GF-D8 (cell line): ENCODE data around the gene ATP1A1.

Experiments used
- DNase-seq: peaks from one replicate; lab custom pipeline; 2025; lab: John Stamatoyannopoulos, UW

ATP1A1 gene

DNA sequence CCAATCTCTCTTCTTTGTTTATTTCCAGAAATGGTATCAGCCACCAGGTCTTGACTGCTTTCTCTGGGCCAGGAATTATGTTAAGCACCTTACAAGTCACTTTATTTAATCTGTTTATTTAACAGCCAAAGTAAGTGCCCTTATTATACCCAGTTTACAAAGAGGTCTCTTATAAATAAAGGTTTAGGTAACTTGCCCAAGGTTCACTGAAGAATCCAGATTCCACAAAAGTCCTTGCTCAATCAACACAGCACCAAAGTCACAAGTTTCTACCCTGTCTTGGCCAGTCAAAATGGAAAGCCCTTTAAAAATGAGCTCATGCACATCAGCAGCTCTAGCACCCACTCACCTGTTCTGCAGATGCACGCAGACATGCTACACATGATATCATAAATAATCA is 28.0 kb upstream of the ATP1A1 start:
- no peak for DNase-seq

GRCh38 chr1:116345843-116346242 is 27.2 kb upstream of the ATP1A1 start:
- no peak for DNase-seq

DNA sequence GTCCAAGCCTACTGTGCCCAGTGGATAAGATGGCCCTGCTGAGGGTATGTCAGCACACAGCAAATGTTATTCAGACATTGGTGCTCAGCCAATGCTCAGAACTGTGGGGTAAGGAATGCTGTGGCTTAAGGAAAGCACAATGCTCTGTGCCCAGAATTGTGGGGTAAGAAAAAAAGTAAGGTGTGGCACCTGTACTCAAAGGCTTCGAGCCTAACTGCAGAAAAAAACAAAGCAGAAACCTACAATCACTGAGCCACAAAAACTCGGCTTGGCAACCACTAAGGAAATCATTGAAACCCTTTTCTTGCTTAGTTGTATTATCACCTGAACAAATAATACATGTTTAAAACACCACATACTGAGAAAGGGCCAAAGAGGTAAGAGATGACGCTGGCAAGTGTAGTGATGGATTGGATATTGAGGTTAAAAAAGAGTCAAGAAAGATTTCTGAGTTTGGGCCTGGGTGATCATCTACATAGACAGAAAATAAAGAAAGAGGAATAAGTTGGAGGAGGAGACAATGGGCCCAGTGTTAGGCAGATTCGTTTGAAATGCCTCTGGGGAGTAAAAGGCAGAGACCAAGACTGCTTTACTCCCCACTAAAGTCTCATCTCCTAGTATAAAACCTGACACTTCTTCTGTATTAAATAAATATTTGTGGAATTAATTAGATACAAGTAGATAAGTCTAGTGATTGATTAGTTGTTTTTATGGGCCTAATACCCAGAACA is 25.9 kb upstream of the ATP1A1 start:
- DNase-seq, result no peak

DNA sequence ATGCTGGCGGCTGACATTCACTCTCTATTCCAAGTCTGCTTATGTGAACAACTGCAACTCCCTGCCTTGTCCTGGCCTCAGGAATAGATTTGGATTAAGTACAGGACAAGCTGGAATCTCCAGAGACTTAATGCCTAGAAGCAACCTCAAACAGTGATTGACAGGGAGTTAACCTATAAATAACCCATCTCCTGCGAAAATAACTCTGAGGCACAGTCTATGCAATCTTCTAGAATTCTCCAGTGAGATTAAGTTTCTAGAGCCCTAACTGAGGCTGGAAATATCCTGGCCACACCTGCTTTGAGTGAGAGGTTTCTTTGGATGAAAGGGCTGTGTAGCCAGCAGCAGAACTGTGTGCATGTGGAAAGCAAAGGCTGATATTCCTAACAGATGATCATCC is 25.3 kb upstream of the ATP1A1 start:
- DNase-seq, result no peak

DNA sequence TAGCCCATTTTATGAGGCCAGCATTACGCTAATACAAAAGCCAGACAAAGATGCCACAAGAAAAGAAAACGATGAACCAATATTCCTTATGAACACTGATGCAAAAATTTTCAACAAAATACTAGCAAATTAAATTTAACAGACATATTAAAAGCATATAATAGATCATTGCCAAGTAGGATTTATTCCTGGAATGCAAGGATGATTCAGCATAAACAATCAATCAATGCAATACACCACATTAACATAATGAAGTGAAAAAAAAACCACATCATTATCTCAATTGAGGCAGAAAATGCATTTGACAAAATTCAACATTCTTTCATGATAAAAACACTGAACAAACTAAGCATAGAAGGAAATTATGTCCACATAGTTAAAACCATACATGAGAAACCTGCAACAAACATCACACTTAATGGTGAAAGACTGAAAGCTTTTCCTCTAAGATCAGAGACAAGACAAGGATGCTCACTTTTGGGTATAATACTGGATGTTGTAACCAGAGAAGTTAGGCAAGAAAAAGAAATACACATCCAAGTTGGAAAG is 22.9 kb upstream of the ATP1A1 start:
- no peak for DNase-seq

- no peak for DNase-seq
Observed at GRCh38 chr1:116351914-116352313, 21.1 kb upstream of the ATP1A1 start.

DNA sequence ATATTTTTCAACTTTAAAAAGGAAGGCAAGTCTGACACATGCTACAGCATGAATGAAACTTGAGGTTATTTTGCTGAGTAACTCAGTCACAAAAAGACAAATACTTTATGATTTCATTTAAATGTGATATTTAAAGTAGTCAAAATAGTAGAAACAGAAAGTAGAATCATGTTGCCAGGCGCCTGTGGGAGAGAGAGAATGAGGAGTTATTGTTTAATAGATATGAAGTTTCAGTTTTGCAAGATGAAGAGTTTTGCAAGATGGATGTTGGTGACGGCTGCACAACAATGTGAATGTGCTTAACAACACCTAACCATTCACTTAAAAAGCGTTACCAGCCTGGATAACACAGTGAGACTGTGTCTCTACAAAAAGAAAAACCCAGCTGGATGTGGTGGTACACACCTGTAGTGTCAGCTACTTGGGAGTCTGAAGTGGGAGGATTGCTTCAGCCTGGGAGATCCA is 20.7 kb upstream of the ATP1A1 start:
- no peak for DNase-seq

DNA sequence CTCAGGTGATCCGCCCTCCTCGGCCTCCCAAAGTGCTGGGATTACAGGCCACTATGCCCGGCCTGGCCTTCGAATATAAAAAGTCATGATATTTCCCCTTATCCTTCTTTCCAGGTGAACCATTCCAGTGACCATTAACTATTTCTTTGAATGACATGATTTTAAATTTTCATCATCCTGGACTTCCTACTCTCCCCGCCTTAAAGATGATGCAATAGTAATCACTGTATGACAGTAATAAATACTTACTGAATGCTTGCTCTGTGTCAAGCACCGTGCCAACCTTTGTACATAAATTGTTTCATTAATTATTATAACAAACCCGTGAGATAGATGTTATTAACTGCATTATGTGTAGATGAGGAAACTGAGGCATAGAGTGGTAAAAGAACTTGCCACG is 19.9 kb upstream of the ATP1A1 start:
- no peak for DNase-seq

- DNase-seq, result no peak
Observed at GRCh38 chr1:116356067-116356466, 17.0 kb upstream of the ATP1A1 start.

DNA sequence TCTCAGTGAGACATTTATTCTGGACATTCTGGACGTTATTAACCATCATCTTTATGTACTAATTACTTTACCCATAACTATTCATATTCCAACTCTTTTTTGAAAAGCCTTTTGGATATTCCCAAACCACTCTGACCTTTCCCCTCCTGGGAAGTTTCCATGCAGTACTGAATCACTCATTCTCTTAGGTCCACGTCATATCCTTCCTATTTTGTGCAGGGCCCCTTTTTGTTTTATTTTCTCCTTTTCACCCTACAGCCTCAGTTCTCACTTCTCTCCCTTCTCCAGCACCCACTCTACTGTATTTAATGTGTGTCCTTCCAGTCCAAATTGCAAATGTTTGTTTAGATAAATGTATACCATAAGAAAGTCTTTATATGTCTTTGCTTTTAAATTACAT is 16.4 kb upstream of the ATP1A1 start:
- no peak for DNase-seq

DNA sequence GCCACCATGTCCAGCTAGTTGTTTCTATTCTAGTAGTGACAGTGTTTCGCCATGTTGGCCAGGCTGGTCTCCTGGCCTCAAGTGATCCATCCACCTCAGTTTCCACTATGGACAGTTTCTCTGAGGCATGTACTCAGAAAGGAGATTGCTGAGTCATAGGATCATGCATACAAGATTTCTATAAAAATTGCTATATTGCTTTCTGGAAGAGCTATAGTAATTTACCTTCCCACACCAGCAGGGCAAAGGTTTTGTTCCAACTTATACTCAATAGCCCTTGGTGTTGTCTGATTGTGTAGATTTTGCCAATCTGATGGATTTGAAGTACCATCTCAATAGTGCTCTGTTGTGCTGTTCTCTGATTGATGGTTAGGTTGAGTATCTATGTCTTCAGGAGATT is 15.6 kb upstream of the ATP1A1 start:
- no peak for DNase-seq

DNA sequence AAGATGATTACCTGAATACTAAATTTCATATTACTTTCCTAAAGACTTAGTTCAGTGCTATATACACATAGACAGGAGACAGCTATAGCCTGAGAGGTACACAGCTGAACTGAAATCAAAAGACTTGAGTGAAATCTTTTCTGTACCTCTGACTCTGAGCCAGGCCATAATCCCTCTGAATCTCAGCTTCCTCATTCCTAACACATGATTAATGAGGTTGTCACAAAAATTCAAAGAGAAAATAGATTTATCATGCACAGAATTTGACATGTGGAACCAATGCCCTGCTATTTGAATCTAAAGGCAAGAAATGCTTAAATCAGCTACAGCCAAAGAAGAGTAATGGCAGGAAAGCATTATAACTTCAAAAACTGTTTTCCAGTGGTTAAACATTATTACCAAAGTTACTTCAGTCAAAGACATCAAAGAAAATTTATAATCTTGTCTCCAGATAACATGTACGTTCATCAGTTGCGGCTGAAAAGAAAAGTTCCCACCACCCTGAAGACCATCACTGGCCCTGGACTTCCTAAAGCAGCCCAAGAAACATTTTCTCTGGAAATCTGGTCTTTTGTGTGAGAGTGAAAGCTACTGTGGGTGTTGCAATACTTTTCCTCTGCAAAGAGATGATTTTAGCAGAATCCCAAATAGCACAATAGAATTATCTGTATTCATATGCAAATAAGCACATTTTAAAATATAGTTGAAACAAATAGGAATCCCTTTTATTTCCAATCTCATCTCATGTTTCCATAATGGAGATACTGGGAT is 13.8 kb upstream of the ATP1A1 start:
- no peak for DNase-seq

GRCh38 chr1:116359871-116360270 is 13.2 kb upstream of the ATP1A1 start:
- no peak for DNase-seq

DNA sequence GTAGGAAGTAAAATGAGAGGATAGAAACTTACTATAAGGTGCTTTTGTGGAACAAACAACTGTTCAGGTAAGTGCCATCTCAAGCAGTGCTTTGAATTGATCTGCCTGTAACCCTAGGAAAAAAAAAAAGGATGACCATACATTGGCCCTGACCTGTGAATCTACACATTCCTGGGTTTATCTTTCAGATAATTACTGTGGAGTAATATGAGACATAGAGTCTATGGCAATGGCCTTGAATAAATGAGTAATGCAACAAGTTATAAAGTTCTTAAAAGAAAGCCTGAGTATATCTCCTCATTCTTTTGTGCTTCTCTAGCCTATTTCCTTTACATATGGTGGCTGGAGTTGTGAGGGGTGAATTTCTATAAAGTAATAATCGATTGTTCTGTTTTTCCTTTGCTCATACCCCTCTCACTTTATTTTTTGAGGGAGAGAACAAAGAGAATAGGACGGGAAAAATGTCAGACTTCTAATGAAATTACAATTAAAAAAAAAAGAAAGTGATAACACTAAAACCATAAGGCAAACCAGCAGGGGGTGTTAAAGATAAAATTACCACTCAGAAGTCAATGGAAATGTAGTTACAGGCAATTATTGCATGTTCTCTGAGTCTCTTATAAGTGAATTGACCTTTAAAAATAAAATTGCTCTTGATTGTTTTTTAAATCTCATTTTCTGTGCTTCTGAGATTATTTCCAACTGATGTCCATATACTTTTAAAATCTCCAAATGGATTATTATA is 12.4 kb upstream of the ATP1A1 start:
- DNase-seq, result no peak

GRCh38 chr1:116361648-116362047 is 11.4 kb upstream of the ATP1A1 start:
- no peak for DNase-seq

DNA sequence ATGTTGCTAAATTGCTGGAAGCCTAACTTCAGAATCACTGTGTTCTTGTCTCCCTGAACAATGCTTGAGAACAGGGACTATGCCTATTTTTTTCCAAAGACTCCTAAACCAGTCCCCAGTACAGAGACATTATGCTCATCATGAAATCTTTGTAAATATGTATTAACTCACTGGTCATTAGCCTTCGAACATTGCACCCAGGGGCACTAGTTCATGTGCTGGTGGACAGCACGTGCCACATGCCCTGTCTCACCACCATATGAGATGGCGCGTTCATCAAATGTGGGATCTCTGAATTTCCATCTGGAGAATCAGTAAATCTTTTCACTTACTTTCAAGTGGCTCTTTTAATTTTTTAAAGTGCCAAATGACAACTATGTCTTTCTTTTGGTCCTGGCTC is 11.0 kb upstream of the ATP1A1 start:
- no peak for DNase-seq

- DNase-seq, result no peak
Observed at GRCh38 chr1:116365353-116365780, 7.7 kb upstream of the ATP1A1 start.

DNA sequence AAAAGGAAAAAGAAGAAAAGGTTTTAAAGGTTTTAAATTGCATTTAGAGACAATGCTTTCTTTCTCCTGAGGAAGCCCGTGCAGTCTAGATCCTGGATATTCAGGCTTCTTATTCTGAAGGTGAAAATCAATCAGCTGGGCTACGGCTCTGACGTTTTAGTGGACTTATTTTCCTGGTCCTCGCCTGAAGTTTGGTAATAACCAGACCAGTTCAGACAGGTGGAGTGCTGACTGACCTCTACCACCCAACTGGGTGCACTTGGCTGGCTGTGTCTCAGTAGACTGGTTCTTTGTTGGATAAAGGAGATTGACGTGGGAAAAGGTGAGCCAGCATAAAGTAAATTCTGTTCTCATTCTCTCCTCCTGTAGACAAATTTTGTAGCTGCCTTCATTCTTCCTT is 7.2 kb upstream of the ATP1A1 start:
- no peak for DNase-seq

DNA sequence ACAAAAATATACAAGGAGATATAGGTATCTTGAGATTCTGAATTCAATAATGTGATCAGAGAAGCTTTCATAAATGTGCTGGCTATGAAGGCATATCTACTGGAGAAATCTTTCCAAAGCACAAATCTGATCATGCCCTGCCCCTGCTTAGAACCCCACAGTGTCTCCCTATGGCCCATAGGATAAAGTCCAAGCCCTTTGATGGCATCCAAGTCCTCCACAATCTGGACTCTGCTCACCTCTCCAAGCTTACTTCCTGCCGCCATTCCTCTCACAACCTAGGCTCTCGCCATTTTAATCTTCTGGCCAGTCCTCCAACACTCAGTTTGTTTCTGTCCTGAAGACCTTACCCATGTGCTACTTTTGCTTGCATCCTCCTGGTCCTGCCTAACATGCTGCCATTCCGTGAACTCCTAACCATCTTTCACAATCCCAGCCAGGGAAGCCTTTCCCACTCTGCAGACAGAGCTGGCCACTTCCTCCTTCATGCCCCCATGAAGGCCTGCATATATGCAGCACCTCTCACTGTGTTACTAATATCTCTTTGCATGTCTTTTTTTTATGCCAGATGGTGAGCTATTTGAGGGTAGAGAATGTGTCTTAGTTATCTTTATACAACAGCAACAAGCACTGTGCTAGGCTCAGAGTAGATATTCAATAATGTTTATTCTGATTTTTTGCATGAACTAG is 5.6 kb upstream of the ATP1A1 start:
- no peak for DNase-seq

DNA sequence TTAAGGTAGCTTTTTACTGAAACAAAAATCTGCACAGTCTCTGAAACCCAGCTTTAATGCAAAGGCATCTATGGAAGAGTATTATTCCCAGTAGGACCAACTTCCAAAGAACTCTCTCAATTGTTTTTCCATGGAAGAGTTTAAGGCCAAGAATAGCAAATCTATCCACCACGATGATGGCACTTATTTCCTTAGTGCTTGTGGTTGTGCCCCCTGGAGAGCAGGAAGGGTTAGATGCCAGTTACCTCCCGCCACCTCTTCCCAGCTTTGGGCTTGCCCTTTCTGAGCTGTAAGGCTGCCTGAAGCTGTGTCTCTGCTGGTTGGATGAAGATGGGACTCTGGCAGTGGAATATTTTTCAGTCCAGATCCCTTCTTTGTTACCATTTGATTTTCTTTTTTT is 4.8 kb upstream of the ATP1A1 start:
- DNase-seq, result no peak

DNA sequence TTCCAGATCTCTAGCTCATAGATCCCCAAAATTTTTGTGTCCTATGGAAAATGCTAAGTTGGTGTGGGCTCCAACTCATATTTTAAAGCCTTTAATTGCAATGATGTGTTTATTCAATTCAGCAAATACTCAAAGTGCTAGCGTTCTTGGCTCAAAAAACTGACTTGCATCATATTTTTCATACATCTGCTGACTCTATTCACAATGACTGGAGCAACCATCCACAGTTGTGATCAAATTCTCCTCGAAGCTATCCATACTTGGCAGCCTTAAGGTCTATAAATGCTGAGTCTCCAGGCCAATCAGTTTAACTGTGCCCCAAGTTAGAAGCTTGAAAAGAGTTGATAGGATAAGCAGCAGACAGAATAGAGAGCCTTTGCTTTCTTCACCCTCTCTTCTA is 2.9 kb upstream of the ATP1A1 start:
- DNase-seq, result no peak

- DNase-seq, result no peak
Observed at GRCh38 chr1:116371752-116372151, 1.3 kb upstream of the ATP1A1 start.
